Gastroesophageal sphincter (tissue), 4 donors: ENCODE data around the gene RNF150. TPM values are rescaled to one million over a fixed set of nuclear protein-coding genes. Genes with fewer than 3 reads are reported as not detected.

Experiments
- ATAC-seq: fragments of 150-250 bp; one replicate; pipeline ENCODE4 v1.9.1; 2016; ENCODE audit warnings: mild to moderate bottlenecking, moderate library complexity
- H3K27ac ChIP-seq, 4 donors: fragments of 200-600 bp; sonication (generic) in 3 of 4; 1 replicate in 3 of 4; 2 replicates in 1 of 4; pipeline ENCODE4 v1.5.1; 2016 to 2019
- H3K27me3 ChIP-seq: fragments of 200-600 bp; sonication (generic); one replicate; pipeline ENCODE4 v1.5.1; 2019
- H3K36me3 ChIP-seq, 2 donors: fragments of 200-600 bp; sonication (generic); one replicate each; pipeline ENCODE4 v1.5.1; 2019; ENCODE audit warnings: control low read depth in 1 of 2
- H3K4me1 ChIP-seq, 3 donors: fragments of 200-600 bp; sonication (generic); 1 replicate in 2 of 3; 2 replicates in 1 of 3; pipeline ENCODE4 v1.5.1; 2016 to 2019; ENCODE audit warnings: control low read depth in 2 of 3
- H3K4me3 ChIP-seq, 2 donors: fragments of 200-600 bp; sonication (generic); one replicate each; pipeline ENCODE4 v1.5.1; 2019; ENCODE audit warnings: mild to moderate bottlenecking in 1 of 2, moderate library complexity in 1 of 2
- H3K9me3 ChIP-seq, 3 donors: fragments of 200-600 bp; sonication (generic); one replicate each; pipeline ENCODE4 v1.5.1; 2017 to 2019; ENCODE audit warnings: control low read depth in 2 of 3
- CTCF ChIP-seq, 4 experiments: fragments of 200-600 bp in 2 of 4; fragments of 450-650 bp in 2 of 4; sonication (generic) in 1 of 4; IDR thresholded peaks; one replicate each; pipeline ENCODE4 v1.5.1; 2017 to 2019; ENCODE audit warnings: antibody characterized with exemption in 4 of 4, mild to moderate bottlenecking in 2 of 4, moderate library complexity in 2 of 4
- EP300 ChIP-seq: sonication (generic); formaldehyde crosslinking; IDR thresholded peaks from one replicate; pipeline ENCODE4 v1.6.1; 2017; ENCODE audit warnings: antibody characterized with exemption, mild to moderate bottlenecking
- POLR2A ChIP-seq, 2 donors: fragments of 450-650 bp; IDR thresholded peaks; one replicate each; pipeline ENCODE4 v1.6.1; 2017; ENCODE audit warnings: antibody characterized with exemption in 2 of 2, mild to moderate bottlenecking in 2 of 2, moderate library complexity in 1 of 2
- POLR2AphosphoS5 ChIP-seq: sonication (generic); formaldehyde crosslinking; IDR thresholded peaks from one replicate; pipeline ENCODE4 v1.6.1; 2017; ENCODE audit warnings: antibody characterized with exemption
- WGBS, 2 donors: methylation state at CpG; one replicate each; pipeline ENCODE4 v1.1.5; 2018; ENCODE audit warnings: low coverage in 1 of 2; 5-methylcytosine and 5-hydroxymethylcytosine counted together
- total RNA-seq, 4 donors: library from RNA; depleted of rRNA; stranded (reverse); fragments of >200 nt; gene quantifications; one replicate each; pipeline ENCODE4 v1.1.0, GENCODE V29; 2016

The RNF150 gene
- total RNA-seq, 4 donors from 2014 or later, result 36.5 to 70.5 (median 59.9) TPM

DNA sequence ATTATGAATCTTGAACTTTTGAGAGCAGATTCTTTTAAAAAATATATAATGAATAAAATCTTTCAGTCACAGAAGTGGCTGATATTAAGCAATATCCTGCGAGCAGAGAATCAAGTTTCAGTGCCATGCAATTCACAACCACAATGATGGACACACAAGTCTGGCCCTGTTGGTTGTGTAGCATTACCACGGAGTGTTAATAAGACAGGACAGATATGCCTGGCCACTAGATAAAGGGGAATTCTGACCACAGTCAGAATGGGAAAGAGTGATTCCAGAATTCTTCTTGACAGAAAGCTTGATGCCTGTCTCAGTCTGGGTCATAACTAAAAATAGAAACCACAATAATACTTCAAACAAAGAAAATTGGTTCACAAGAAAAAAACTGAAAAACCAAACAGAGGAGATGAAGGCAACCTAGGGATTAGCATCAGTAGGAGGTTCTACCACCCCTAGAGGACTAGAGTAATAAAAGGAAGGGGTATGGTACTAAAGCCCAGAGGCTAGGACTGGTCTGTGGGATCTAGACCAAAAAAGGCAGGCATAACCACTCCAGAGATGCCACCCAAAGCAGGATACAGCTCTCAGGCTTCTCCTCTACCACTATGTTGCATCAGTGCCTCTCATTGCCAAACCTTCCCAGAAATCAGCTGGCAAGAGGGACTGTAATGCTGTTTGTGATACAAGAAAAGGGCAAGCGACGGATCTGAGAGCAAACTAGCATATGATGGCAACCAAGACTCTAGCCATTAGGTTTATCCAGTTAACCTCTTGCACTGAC is 59.0 kb downstream of the RNF150 start:
- peaks cover 0 to 58% (median 8%) of the 10 kb centered on the region in 3 donors for H3K4me1 ChIP-seq
- 75 to 88% methylated on average over 3 to 4 of the region's 4 CpGs for WGBS, 2 donors
- H3K27me3 ChIP-seq, result no peaks in the 10 kb centered on the region
- no peak overlapping the region for H3K27ac ChIP-seq
- no peak for ATAC-seq
- no peak overlapping the region for H3K4me3 ChIP-seq
- H3K36me3 ChIP-seq, result no peaks in the 10 kb centered on the region
- no peaks in the 10 kb centered on the region for H3K9me3 ChIP-seq
- TF ChIP-seq POLR2AphosphoS5, result peak; percentile 38
- no peak for TF ChIP-seq CTCF (IDR thresholded peaks at IDR 0.05)

- Histone ChIP-seq H3K4me1 (peaks cover 0 to 13% (median 0%) of the 10 kb centered on the region in 3 donors), H3K9me3 (no peaks in the 10 kb centered on the region), H3K36me3 (no peaks in the 10 kb centered on the region), H3K27me3 (no peaks in the 10 kb centered on the region), H3K4me3 (no peak overlapping the region), H3K27ac (no peak overlapping the region)
- TF ChIP-seq POLR2A (IDR thresholded peaks at IDR 0.05), result no peak
- no peak for ATAC-seq
- WGBS, 2 donors, result 96% methylated on average over 3 of the region's 3 CpGs
Measured at GRCh38 chr4:141066690-141067089, 66.6 kb downstream of the RNF150 start.

DNA sequence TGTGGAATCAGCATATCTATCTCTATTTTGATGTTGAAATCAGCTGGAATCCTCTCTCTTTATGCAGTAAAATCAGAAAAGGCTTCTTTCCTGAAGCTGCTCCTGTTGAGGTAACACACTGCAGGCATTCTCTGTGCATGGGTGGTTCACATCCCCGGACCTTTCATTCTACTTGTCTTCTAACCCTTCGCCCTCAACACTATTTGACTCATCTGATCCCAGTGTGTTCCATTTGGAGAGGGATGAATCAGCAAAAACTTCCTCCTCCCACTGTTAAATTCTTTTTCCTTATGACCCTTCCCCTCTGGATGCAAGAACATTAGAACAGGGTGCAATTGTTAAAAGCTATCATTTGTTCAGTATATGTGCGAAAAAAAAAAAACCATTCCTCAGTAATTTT is 67.4 kb downstream of the RNF150 start:
- WGBS, 2 donors, result 66 to 90% methylated on average over 3 of the region's 3 CpGs
- H3K4me3 ChIP-seq, result no peak overlapping the region
- peaks cover 0 to 19% (median 0%) of the 10 kb centered on the region in 3 donors for H3K4me1 ChIP-seq
- no peak for ATAC-seq
- H3K36me3 ChIP-seq, result no peaks in the 10 kb centered on the region
- TF ChIP-seq POLR2AphosphoS5 (no peak), EP300 (no peak), CTCF (IDR thresholded peaks at IDR 0.05) (no peak), POLR2A (IDR thresholded peaks at IDR 0.05) (no peak)
- no peaks in the 10 kb centered on the region for H3K27me3 ChIP-seq
- H3K27ac ChIP-seq, result no peak overlapping the region
- H3K9me3 ChIP-seq, result no peaks in the 10 kb centered on the region

- 77 to 92% methylated on average over 3 to 4 of the region's 4 CpGs for WGBS, 2 donors
- no peaks in the 10 kb centered on the region for H3K9me3 ChIP-seq
- no peaks in the 10 kb centered on the region for H3K36me3 ChIP-seq
- no peak for TF ChIP-seq POLR2AphosphoS5
- TF ChIP-seq CTCF (IDR thresholded peaks at IDR 0.05), result no peak
- no peak for TF ChIP-seq EP300
- TF ChIP-seq POLR2A (IDR thresholded peaks at IDR 0.05), result no peak
- no peak for ATAC-seq
- H3K4me3 ChIP-seq, result no peak overlapping the region
- no peaks in the 10 kb centered on the region for H3K27me3 ChIP-seq
- H3K27ac ChIP-seq, result no peak overlapping the region
- H3K4me1 ChIP-seq, result peaks cover 0 to 24% (median 0%) of the 10 kb centered on the region in 3 donors
Measured at GRCh38 chr4:141062651-141063050, 70.6 kb downstream of the RNF150 start.

- Histone ChIP-seq H3K4me3 (no peak overlapping the region), H3K27me3 (no peaks in the 10 kb centered on the region), H3K9me3 (no peaks in the 10 kb centered on the region), H3K27ac (no peak overlapping the region), H3K4me1 (peaks cover 0 to 24% (median 0%) of the 10 kb centered on the region in 3 donors), H3K36me3 (no peaks in the 10 kb centered on the region)
- WGBS, 2 donors, result 76 to 80% methylated on average over 3 to 4 of the region's 4 CpGs
- no peak for ATAC-seq
- TF ChIP-seq POLR2A (IDR thresholded peaks at IDR 0.05) (no peak), CTCF (IDR thresholded peaks at IDR 0.05) (no peak), EP300 (no peak), POLR2AphosphoS5 (no peak)
Measured at GRCh38 chr4:141058591-141059512, 74.4 kb downstream of the RNF150 start.
